Mesodermal cell (in vitro differentiated cells): ENCODE measurements around the gene CCDC124.
A peak's percentile ranks its signal among the peaks of the same experiment; 100 is the strongest.
"Not testable (repeated sequence)": the region's sequence is repeated elsewhere in the genome, so short reads cannot be mapped to it uniquely, and the experiment has no call there.

ENCODE experiments used
- H3K27ac ChIP-seq: 2 replicates; pipeline ENCODE4 v1.7.0; 2013; ENCODE audit warnings: mild to moderate bottlenecking, low read depth, low read length, moderate library complexity; ENCODE audit not compliant: severe bottlenecking
- H3K36me3 ChIP-seq: 2 replicates; pipeline ENCODE4 v1.7.1; 2013; ENCODE audit warnings: mild to moderate bottlenecking, low read length, moderate library complexity; ENCODE audit not compliant: control insufficient read depth, insufficient read depth
- H3K4me1 ChIP-seq: one replicate; pipeline ENCODE4 v1.7.1; 2013; ENCODE audit warnings: mild to moderate bottlenecking, low read length; ENCODE audit not compliant: insufficient read depth, control insufficient read depth, poor library complexity, severe bottlenecking
- H3K4me3 ChIP-seq: 2 replicates; pipeline ENCODE4 v1.7.0; 2013; ENCODE audit warnings: low read length, control low read depth, mild to moderate bottlenecking; ENCODE audit not compliant: insufficient read depth, poor library complexity, severe bottlenecking; ENCODE audit errors: extremely low read depth
- H3K9me3 ChIP-seq: 2 replicates; pipeline ENCODE4 v1.7.1; 2013; ENCODE audit warnings: mild to moderate bottlenecking, low read length, moderate library complexity; ENCODE audit not compliant: control insufficient read depth
- WGBS, 2 experiments: methylation state at CpG; one replicate each; pipeline ENCODE4 v1.1.5; 2013; ENCODE audit warnings: missing lambda C conversion rate in 2 of 2; ENCODE audit not compliant: insufficient coverage in 2 of 2; 5-methylcytosine and 5-hydroxymethylcytosine counted together

Gene CCDC124

DNA sequence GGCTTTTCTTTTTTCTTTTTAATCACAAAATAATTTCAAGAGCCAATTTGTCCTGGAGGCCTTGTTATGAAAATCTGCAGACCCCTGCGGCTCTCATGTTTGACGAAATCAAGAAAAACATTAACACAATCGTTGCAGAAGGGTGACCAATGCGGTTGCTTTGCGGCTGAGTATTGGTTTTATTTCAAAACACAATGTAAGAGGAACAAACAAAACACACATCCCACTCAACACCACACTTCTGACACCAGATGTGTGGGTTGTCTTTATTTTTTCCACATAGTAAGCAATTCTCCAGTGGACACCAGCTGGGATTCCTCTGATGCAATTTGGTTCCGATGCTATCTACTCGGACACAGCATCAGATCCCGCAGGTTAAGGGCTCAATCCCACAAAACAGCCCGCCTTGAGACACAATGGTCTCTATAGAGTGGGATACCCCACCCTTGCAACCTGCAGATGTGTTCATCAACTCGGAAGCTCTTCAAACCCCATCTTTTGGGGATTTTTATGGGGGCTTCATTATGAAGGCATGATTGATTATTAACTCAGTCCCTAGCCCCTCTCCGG lies 21.9 kb upstream of the CCDC124 start:
- WGBS, 2 experiments, result 76 to 93% methylated on average over 4 of the region's 11 CpGs
- Histone ChIP-seq H3K9me3 (peaks cover 12% of the 10 kb centered on the region), H3K36me3 (no peaks in the 10 kb centered on the region), H3K4me1 (no peaks in the 10 kb centered on the region), H3K4me3 (no peak overlapping the region), H3K27ac (no peak overlapping the region)

DNA sequence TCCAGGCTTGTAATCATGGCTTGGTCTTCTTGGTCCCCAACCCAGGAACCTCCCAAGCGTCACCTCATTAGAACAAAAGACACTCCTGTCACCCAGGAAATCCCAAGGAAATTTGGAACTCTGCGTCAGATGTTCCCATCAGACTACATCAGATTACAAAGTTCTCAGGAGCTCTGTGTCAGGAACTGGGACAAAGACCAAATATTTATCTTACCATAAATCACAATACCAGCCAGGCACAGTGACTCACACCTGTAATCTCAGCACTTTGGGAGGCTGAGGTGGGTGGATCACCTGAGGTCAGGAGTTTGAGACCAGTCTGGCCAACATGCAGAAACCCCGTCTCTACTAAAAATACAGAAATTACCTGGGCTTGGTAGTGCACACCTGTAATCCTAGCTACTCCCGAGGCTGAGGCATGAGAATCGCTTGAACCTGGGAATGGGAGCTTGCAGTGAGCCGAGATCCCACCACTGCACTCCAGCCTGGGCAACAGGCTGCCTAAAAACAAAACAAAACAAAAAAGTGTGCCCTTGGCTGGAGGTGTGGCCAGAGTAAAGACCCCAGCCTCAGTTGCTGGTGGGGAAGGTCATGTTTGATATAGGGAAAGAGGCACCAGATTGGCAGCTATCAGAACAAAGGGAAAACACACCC lies 16.7 kb upstream of the CCDC124 start:
- no peak overlapping the region for H3K27ac ChIP-seq
- H3K36me3 ChIP-seq, result no peaks in the 10 kb centered on the region
- 78 to 94% methylated on average over 5 to 6 of the region's 6 CpGs for WGBS, 2 experiments
- H3K9me3 ChIP-seq, result no peaks in the 10 kb centered on the region
- H3K4me1 ChIP-seq, result no peaks in the 10 kb centered on the region
- no peak overlapping the region for H3K4me3 ChIP-seq

DNA sequence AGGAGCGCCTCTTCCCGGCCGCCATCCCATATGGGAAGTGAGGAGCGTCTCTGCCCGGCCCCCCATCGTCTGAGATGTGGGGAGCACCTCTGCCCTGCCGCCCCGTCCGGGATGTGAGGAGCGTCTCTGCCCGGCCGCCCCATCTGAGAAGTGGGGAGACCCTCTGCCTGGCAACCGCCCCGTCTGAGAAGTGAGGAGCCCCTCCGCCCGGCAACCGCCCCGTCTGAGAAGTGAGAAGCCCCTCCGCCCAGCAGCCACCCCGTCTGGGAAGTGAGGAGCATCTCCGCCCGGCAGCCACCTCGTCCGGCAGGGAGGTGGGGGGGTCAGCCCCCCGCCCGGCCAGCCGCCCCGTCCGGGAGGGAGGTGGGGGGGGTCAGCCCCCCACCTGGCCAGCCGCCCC lies 14.7 kb upstream of the CCDC124 start:
- H3K36me3 ChIP-seq, H3K9me3 ChIP-seq, H3K4me3 ChIP-seq, H3K4me1 ChIP-seq, H3K27ac ChIP-seq: not testable (repeated sequence)
- WGBS, 2 experiments, result 91 to 96% methylated on average over 4 to 12 of the region's 30 CpGs

DNA sequence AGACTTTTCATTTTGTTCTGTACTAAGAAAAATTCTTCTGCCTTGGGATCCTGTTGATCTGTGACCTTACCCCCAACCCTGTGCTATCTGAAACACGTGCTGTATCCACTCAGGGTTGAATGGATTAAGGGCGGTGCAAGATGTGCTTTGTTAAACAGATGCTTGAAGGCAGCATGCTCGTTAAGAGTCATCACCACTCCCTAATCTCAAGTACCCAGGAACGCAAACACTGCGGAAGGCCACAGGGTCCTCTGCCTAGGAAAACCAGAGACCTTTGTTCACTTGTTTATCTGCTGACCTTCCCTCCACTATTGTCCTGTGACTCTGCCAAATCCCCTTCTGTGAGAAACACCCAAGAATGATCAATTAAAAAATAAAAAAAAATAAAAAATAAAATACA lies 13.7 kb upstream of the CCDC124 start:
- WGBS, 2 experiments, result no CpG with 5 or more reads among the region's 5 CpGs
- not testable (repeated sequence) for H3K36me3 ChIP-seq, H3K4me1 ChIP-seq, H3K9me3 ChIP-seq, H3K27ac ChIP-seq, H3K4me3 ChIP-seq

DNA sequence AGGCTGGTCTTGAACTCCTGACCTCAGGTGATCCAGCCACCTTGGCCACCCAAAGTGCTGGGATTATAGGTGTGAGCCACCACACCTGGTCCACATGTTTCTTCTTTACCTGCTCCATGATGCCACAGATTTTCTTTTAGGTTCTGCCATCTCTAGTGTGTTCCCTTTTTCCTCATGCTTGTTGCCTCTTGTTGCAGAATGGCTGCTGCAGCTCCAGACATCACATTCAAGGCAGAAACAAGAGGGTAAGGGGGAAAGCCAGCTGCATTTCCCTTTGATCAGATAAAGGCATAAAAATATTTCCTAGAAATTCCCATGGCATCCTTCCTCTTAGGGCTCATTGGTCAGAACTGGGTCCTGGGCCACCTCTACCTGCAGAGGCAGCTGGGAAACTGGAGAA lies 12.3 kb upstream of the CCDC124 start:
- H3K4me3 ChIP-seq, result no peak overlapping the region
- H3K27ac ChIP-seq, result no peak overlapping the region
- no peaks in the 10 kb centered on the region for H3K9me3 ChIP-seq
- H3K4me1 ChIP-seq, result no peaks in the 10 kb centered on the region
- no peaks in the 10 kb centered on the region for H3K36me3 ChIP-seq

DNA sequence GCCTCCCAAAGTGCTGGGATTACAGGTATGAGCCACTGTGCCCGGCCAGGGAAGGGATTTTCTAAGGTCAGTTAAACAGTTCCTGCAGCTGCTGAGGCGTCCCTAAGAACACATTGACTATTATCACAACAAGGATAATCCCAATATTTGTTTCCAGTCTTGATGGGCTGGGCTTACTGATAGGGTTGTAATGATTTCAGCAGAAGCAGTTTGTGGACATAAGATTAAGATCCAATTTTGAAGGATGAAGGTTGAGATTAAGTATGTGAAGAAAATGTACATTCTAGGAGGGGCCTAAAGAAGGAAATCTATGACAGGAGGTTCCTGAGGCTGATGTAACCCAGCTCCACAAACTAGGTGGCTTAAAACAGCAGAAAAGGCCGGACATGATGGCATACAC lies 10.7 kb upstream of the CCDC124 start:
- H3K27ac ChIP-seq, result no peak overlapping the region
- 80 to 82% methylated on average over 2 of the region's 3 CpGs for WGBS, 2 experiments
- H3K4me3 ChIP-seq, result no peak overlapping the region
- H3K36me3 ChIP-seq, result no peaks in the 10 kb centered on the region
- no peaks in the 10 kb centered on the region for H3K9me3 ChIP-seq
- no peaks in the 10 kb centered on the region for H3K4me1 ChIP-seq

DNA sequence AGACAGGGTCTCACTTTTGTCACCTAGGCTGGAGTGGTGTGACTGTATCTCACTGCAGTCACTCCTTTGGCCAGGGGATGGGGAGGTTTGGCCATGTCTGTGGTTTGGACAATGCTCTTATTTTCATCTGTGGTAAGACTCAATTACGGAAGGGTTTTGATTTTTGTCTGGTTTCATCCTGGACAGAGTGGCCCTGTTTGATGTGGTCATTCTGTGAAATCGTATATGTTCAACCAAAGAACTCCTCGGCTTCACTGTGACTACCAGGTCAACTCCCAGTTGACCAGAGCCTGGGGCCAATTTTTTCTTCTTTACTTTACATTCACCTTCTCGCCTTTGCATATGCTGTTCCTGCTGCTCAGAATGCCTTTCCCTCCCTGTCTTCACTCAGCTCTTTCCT lies 6.8 kb upstream of the CCDC124 start:
- H3K9me3 ChIP-seq, result no peaks in the 10 kb centered on the region
- no peaks in the 10 kb centered on the region for H3K36me3 ChIP-seq
- WGBS, 2 experiments, result 86 to 94% methylated on average over 4 of the region's 4 CpGs
- H3K4me3 ChIP-seq, result no peak overlapping the region
- H3K27ac ChIP-seq, result no peak overlapping the region
- H3K4me1 ChIP-seq, result no peaks in the 10 kb centered on the region

DNA sequence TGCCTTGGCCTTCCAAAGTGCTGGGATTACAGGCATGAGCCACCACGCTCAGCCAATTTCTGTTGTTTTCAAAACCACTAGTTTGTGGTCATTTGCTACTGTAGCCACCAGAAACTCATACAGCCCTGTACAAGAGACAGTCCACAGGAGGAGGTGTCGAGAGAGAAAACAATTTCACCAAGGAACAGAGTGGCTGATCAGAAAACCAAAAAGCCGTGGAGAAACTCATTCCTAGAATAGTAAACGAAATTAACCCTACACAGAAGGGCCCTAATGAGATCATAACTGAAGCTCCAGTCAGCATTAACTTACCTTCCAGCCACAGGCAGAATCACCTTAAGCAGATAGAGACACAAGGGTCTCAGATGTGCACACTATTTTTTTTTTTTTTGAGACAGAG lies 3.8 kb upstream of the CCDC124 start:
- Histone ChIP-seq H3K4me1 (no peaks in the 10 kb centered on the region), H3K4me3 (no peak overlapping the region), H3K36me3 (no peaks in the 10 kb centered on the region), H3K9me3 (no peaks in the 10 kb centered on the region), H3K27ac (no peak overlapping the region)
- WGBS, 2 experiments, result 79 to 93% methylated on average over 3 to 4 of the region's 4 CpGs

DNA sequence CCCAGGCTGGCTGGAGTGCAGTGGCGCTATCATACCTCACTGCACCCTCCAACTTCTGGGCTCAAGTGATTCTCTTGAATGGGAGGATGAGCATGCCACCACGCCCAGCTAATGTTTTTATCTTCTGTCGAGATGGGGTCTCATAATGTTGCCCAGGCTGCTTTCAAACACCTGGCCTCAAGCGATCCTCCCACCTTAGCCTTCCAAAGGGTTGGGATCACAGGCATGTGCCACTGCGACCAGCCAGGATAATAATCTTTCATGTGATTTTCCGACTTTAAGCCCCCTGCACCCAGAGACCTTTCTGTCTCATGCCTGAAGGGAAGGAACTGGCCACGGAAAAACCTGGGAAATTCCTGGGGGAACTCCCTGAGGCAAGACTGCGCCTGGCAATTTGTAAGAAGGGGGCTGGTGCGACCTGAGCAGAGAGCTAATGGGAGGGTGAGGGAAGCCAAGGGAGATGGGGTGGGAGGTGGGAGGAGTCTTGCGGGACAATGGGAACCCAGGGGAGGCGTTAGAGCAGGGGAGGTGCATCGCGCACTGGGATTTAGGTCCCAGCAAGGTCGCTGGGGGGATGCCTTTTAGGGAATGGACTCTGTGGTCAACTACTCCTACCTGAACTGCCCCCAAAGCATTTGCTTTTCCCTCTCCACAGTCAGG lies 1.2 kb upstream of the CCDC124 start:
- H3K27ac ChIP-seq, result no peak overlapping the region
- 17 to 55% methylated on average over 7 to 8 of the region's 14 CpGs for WGBS, 2 experiments
- peaks cover 6% of the 10 kb centered on the region for H3K36me3 ChIP-seq

DNA sequence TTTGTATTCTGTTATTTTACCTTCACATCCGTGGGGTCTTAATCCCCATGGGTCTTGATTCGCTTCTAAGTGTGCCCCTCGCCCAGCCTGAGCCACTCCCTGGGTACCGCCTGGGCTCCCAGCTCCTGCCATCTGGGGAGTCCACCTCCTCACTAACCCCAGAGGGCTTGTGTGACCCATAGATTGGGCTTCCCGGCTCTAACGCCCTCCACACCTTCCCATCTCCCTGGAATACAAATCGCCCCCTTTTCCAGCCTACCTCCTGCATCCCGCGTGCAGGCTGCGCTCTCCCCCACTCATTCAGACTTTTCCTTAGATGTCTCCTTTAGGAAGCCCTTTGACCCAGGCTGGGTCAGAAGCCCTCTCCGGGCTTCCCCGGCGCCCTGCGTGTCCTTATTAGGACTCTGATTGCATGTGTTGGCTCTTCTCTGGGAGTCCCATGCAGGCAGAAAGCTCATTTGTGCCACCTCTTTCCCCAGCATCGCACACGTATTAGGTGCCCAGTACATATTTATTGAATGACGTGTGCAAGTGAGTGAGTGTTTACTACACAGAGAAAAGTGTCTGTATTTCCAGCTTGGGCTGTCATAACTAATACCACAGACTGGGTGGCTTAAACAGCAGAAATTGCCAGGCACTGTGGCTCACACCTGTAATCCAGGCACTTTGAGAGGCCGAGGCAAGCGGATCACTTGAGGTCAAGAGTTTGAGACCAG lies 757 bp downstream of the CCDC124 start:
- Histone ChIP-seq H3K36me3 (peaks cover 6% of the 10 kb centered on the region), H3K27ac (peak overlapping the region; percentile 94), H3K9me3 (no peaks in the 10 kb centered on the region), H3K4me3 (peak overlapping the region; percentile 88), H3K4me1 (no peaks in the 10 kb centered on the region)
- WGBS, 2 experiments, result 20 to 23% methylated on average over 16 of the region's 19 CpGs

More for the DNA sequence above, 1.2 kb upstream of the CCDC124 start:
- Histone ChIP-seq H3K9me3 (no peaks in the 10 kb centered on the region), H3K4me1 (no peaks in the 10 kb centered on the region), H3K4me3 (peak overlapping the region; percentile 88)

DNA sequence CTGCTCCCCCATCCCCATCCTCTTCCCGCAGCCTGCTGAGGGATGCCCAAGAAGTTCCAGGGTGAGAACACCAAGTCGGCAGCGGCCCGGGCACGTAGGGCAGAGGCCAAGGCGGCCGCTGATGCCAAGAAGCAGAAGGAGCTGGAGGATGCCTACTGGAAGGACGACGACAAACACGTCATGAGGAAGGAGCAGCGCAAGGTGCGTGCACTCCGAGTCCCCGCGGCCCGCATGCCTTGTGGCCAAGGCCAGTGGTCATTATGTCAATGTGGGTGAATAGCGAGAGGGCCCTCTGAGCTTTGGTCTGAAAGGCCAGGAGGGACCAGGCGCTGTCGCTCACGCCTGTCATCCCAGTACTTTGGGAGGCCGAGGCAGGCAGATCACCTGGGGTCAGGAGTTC lies 3.6 kb downstream of the CCDC124 start:
- H3K4me1 ChIP-seq, result no peaks in the 10 kb centered on the region
- H3K4me3 ChIP-seq, result no peak overlapping the region
- H3K36me3 ChIP-seq, result peaks cover 12% of the 10 kb centered on the region
- H3K27ac ChIP-seq, result no peak overlapping the region
- WGBS, 2 experiments, result 94 to 97% methylated on average over 14 to 21 of the region's 21 CpGs
- no peaks in the 10 kb centered on the region for H3K9me3 ChIP-seq
